ENCODE data around the gene MSRB3. TPM values are rescaled to one million over a fixed set of nuclear protein-coding genes. Genes with fewer than 3 reads are reported as not detected.

MSRB3 gene
- total RNA-seq, 2 experiments from 2014 or later = not detected

DNA sequence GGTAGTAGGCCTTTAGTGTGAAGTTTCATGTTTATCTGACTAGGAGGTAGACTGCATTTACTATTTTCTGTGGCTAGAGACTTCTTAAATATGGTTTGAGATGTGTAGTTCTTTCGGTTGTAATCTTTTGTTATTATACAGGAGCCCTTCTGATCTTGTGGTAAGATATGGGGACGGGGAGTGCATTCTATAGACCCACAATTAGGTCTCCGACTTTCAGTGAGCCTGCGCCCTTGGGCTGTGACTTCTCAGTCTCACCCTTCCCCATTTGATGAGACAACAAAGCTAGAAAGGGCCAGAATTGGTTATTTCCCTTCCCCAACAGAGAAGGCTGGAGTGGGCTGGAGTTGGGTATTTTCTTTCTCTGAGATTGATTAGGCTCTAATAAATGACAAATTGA lies 130.0 kb downstream of the MSRB3 start:
- H3K36me3 Mint-ChIP-seq = no peaks in the 10 kb centered on the region
- no peaks in the 10 kb centered on the region for H3K27me3 Mint-ChIP-seq
- ATAC-seq = no peak

GRCh38 chr12:65409726-65410125 lies 131.2 kb downstream of the MSRB3 start:
- no peak overlapping the region for H3K27ac Mint-ChIP-seq
- H3K4me3 Mint-ChIP-seq = no peak overlapping the region
- CTCF ChIA-PET = interaction anchor here (0.5 kb wide), 1 partner anchor 9 kb away, joined by 3 read pairs; no protein-coding TSS in a partner anchor
- no peaks in the 10 kb centered on the region for H3K4me1 Mint-ChIP-seq
- DNase-seq (no peak), ATAC-seq (no peak)
- H3K36me3 Mint-ChIP-seq = no peaks in the 10 kb centered on the region
- H3K27me3 Mint-ChIP-seq = no peaks in the 10 kb centered on the region
- H3K9me3 Mint-ChIP-seq (ENCODE audit: low read depth) = no peaks in the 10 kb centered on the region

More for the DNA sequence above, 130.0 kb downstream of the MSRB3 start:
- Mint-ChIP-seq H3K4me1 (no peaks in the 10 kb centered on the region), H3K4me3 (no peak overlapping the region), H3K27ac (no peak overlapping the region), H3K9me3 (ENCODE audit: low read depth) (no peaks in the 10 kb centered on the region)
- DNase-seq = no peak
- CTCF ChIA-PET = no interaction called here

DNA sequence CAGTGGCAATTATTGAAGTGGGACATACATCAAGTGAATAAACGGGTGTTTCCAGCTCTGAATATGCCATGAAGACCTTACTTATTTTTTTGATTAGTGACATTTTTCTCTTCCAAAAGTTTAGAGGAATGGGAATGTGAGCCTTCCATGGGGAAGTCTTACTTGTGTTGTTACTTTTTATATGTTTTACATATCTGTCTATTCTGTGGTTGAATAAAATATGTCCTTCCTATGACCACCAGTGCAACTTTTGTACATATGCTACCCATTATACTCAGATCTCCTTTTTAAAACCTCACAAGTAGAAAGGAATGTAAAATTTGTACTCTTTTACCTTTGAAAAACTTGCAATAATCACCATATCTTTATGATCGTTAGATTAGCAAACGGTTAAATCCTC lies 132.7 kb downstream of the MSRB3 start:
- Mint-ChIP-seq H3K27me3 (no peaks in the 10 kb centered on the region), H3K27ac (no peak overlapping the region), H3K4me1 (no peaks in the 10 kb centered on the region), H3K36me3 (no peaks in the 10 kb centered on the region), H3K4me3 (no peak overlapping the region), H3K9me3 (ENCODE audit: low read depth) (no peaks in the 10 kb centered on the region)
- DNase-seq = no peak
- no peak for ATAC-seq
- CTCF ChIA-PET = no interaction called here

DNA sequence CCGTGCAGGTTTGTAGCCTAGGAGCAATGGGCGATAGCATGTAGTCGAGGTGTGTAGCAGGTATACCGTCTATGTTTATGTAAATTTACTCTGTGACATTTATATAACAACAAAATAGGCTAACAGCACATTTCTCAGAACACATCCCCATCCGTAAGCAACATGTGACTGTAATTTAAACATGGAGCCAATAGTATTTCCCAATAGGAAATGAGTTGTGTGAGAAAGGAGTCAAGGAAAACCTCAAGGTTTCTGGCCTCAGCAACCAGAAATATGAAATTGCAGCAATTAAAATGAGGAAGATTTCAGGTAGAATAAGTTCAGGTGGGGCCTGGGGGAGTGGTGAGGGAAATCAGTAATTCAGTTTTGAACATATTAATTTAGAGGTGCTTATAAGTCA lies 136.0 kb downstream of the MSRB3 start:
- H3K4me3 Mint-ChIP-seq = no peak overlapping the region
- no peaks in the 10 kb centered on the region for H3K4me1 Mint-ChIP-seq
- no peaks in the 10 kb centered on the region for H3K36me3 Mint-ChIP-seq
- ATAC-seq = no peak
- no peak for DNase-seq
- no peaks in the 10 kb centered on the region for H3K27me3 Mint-ChIP-seq
- H3K27ac Mint-ChIP-seq = no peak overlapping the region
- CTCF ChIA-PET = no interaction called here
- no peaks in the 10 kb centered on the region for H3K9me3 Mint-ChIP-seq (ENCODE audit: low read depth)

DNA sequence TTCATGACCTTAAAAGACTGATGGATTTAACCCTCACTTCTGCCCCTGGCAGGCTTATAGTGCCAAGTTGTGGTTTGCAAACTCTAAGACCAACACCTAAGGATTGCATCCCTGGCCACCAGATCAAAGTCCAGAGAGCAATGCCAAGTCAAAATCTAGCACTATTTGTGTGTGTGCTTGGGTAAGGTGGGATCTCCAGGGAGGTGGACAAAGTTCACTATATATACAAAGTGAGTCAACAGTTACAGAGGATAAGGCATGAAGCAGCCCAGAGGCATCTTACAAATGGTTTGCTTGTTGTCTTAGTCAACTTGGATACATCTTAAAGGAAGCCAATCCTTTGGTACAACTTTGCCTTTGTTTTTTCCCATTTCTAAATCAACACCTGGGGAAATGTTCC lies 137.3 kb downstream of the MSRB3 start:
- no peak overlapping the region for H3K4me3 Mint-ChIP-seq
- ATAC-seq (no peak), DNase-seq (no peak)
- no peaks in the 10 kb centered on the region for H3K27me3 Mint-ChIP-seq
- no peaks in the 10 kb centered on the region for H3K36me3 Mint-ChIP-seq
- CTCF ChIA-PET = no interaction called here
- no peak overlapping the region for H3K27ac Mint-ChIP-seq
- no peaks in the 10 kb centered on the region for H3K4me1 Mint-ChIP-seq
- no peaks in the 10 kb centered on the region for H3K9me3 Mint-ChIP-seq (ENCODE audit: low read depth)

DNA sequence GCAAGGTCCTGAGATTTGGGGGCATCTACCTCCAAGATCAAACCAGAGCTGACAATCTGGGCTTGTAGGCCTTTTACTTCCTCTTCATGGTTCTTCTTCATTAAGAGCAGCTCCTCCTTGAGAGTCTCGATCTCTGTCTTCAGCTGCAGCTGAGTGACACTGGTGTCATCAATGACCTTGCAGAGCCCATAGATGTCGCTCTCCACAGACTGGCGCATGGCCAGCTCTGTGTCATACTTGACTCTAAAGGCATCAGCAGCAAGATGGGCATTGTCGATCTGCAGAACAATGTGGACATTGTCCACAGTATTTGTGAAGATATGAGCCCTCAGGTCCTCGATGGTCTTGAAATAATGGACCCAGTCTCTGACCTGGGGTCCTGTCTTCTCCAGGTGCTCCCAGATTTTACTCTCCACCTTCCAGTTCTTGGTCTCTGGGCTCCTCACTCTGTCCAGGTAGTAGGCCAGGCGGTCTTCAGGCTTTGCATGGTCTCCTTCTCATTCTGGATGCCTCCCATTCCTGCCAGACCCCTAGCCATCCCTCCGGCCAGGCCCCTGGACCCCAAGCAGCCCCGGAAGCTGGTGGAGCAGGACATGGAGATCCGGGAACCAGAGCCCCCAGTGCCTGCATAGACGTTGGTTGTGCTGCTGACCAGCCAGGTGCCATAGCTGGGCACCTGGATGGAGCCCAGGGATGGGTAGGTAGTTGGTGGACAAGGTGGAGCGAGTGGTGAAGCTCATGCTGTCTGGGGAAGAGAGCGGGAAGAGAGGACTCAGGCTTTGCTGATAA lies 141.0 kb downstream of the MSRB3 start:
- Mint-ChIP-seq H3K36me3 (no peaks in the 10 kb centered on the region), H3K9me3 (ENCODE audit: low read depth) (no peaks in the 10 kb centered on the region), H3K27me3 (no peaks in the 10 kb centered on the region), H3K4me1 (no peaks in the 10 kb centered on the region), H3K27ac (no peak overlapping the region), H3K4me3 (no peak overlapping the region)
- DNase-seq = no peak
- ATAC-seq = no peak
- CTCF ChIA-PET = interaction anchor here (0.7 kb wide), 1 partner anchor 10 kb away, joined by 3 read pairs; no protein-coding TSS in a partner anchor

- Mint-ChIP-seq H3K36me3 (no peaks in the 10 kb centered on the region), H3K4me1 (no peaks in the 10 kb centered on the region), H3K4me3 (no peak overlapping the region), H3K27me3 (no peaks in the 10 kb centered on the region), H3K9me3 (ENCODE audit: low read depth) (peaks cover 3% of the 10 kb centered on the region), H3K27ac (no peak overlapping the region)
- ATAC-seq (no peak), DNase-seq (no peak)
- CTCF ChIA-PET = no interaction called here
Measured at GRCh38 chr12:65420941-65421340, 142.5 kb downstream of the MSRB3 start.

- ATAC-seq = no peak
- CTCF ChIA-PET = no interaction called here
- Mint-ChIP-seq H3K4me1 (no peaks in the 10 kb centered on the region), H3K36me3 (no peaks in the 10 kb centered on the region), H3K9me3 (ENCODE audit: low read depth) (peaks cover 3% of the 10 kb centered on the region), H3K27ac (no peak overlapping the region), H3K27me3 (no peaks in the 10 kb centered on the region), H3K4me3 (no peak overlapping the region)
- DNase-seq = no peak
Measured at GRCh38 chr12:65427646-65428045, 149.2 kb downstream of the MSRB3 start.

- Mint-ChIP-seq H3K4me3 (no peak overlapping the region), H3K27me3 (no peaks in the 10 kb centered on the region), H3K36me3 (no peaks in the 10 kb centered on the region), H3K4me1 (no peaks in the 10 kb centered on the region), H3K27ac (no peak overlapping the region), H3K9me3 (ENCODE audit: low read depth) (peaks cover 3% of the 10 kb centered on the region)
- CTCF ChIA-PET = no interaction called here
- DNase-seq (no peak), ATAC-seq (no peak)
Measured at GRCh38 chr12:65430006-65430405, 151.5 kb downstream of the MSRB3 start.

- CTCF ChIA-PET = no interaction called here
- no peaks in the 10 kb centered on the region for H3K36me3 Mint-ChIP-seq
- H3K27me3 Mint-ChIP-seq = no peaks in the 10 kb centered on the region
- DNase-seq (no peak), ATAC-seq (no peak)
- no peak overlapping the region for H3K27ac Mint-ChIP-seq
- no peak overlapping the region for H3K4me3 Mint-ChIP-seq
- H3K4me1 Mint-ChIP-seq = no peaks in the 10 kb centered on the region
- H3K9me3 Mint-ChIP-seq (ENCODE audit: low read depth) = no peaks in the 10 kb centered on the region
Measured at GRCh38 chr12:65430571-65431306, 152.3 kb downstream of the MSRB3 start.

DNA sequence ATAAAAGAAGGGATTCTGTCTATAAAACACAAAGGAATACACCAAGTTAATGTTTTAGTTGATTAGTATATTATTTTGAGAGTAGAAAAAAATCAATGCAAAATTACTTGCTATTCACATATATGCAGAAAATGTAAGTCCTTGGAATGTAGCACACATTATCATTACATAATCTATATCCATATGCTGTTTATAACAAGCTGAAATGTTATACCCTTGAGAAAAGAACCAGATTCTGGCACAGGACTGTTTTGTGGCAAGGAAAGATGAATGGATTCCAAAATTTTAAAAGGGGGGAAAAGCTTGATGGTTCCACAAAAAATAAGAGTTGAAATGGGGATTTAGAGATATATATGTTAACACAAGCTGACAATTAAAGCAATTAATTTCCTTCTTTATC lies 153.6 kb downstream of the MSRB3 start:
- Mint-ChIP-seq H3K9me3 (ENCODE audit: low read depth) (no peaks in the 10 kb centered on the region), H3K27me3 (no peaks in the 10 kb centered on the region), H3K4me1 (no peaks in the 10 kb centered on the region), H3K4me3 (no peak overlapping the region), H3K27ac (no peak overlapping the region), H3K36me3 (no peaks in the 10 kb centered on the region)
- ATAC-seq (no peak), DNase-seq (no peak)
- CTCF ChIA-PET = no interaction called here

DNA sequence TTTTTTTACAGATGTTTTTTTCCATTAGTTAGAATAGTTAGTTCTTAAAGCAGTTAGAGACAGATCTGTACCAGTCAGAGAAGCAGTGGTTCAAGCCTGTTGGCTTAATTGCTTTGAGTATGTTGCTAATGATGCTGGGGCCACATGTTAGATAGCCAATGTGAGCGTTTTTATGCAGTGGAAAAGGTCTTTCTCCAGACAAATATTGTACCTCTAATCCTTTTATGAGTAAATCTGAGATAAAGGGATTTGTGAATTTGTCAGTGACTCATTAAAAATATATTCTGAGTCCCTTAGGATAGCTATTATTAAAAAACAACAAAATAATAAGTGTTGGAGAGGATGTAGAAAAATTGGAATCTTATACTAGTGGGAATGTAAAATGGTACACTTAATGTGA lies 154.2 kb downstream of the MSRB3 start:
- no peaks in the 10 kb centered on the region for H3K9me3 Mint-ChIP-seq (ENCODE audit: low read depth)
- no peaks in the 10 kb centered on the region for H3K27me3 Mint-ChIP-seq
- H3K4me3 Mint-ChIP-seq = no peak overlapping the region
- ATAC-seq (no peak), DNase-seq (no peak)
- CTCF ChIA-PET = no interaction called here
- no peaks in the 10 kb centered on the region for H3K4me1 Mint-ChIP-seq
- no peak overlapping the region for H3K27ac Mint-ChIP-seq
- no peaks in the 10 kb centered on the region for H3K36me3 Mint-ChIP-seq

GRCh38 chr12:65434737-65435136 lies 156.3 kb downstream of the MSRB3 start:
- ATAC-seq (no peak), DNase-seq (no peak)
- CTCF ChIA-PET = no interaction called here
- H3K4me1 Mint-ChIP-seq = no peaks in the 10 kb centered on the region
- no peak overlapping the region for H3K4me3 Mint-ChIP-seq
- H3K27ac Mint-ChIP-seq = no peak overlapping the region
- no peaks in the 10 kb centered on the region for H3K36me3 Mint-ChIP-seq
- no peaks in the 10 kb centered on the region for H3K27me3 Mint-ChIP-seq
- H3K9me3 Mint-ChIP-seq (ENCODE audit: low read depth) = no peaks in the 10 kb centered on the region

DNA sequence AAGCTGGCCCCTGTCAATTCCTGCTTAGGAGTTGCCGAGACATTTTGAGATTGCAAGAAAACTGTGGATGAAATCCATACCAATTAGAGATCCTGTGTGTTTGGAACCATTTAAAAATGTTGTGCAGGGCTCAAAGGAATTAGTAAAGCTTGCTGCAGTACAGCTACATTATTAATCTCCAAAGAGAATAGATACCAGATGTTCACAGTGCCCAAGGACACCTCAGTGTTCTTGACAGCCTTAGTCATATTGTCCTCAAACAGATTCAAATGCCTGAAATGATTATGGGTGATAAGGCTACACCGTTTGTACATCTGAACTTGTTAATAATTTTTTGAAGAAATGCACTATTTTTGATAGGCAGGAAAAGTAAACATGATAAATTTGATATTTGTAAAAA lies 164.6 kb downstream of the MSRB3 start:
- H3K27ac Mint-ChIP-seq = no peak overlapping the region
- DNase-seq (no peak), ATAC-seq (no peak)
- no peaks in the 10 kb centered on the region for H3K36me3 Mint-ChIP-seq
- no peaks in the 10 kb centered on the region for H3K9me3 Mint-ChIP-seq (ENCODE audit: low read depth)
- H3K4me3 Mint-ChIP-seq = no peak overlapping the region
- H3K27me3 Mint-ChIP-seq = no peaks in the 10 kb centered on the region
- no peaks in the 10 kb centered on the region for H3K4me1 Mint-ChIP-seq
- CTCF ChIA-PET = no interaction called here

All from activated CD8-positive, alpha-beta memory T cell treated with anti-CD3 and anti-CD28 coated beads, Interleukin-2, amount 10 ng/mL, durations not matched to agents 7 days and 5 days (primary cell).